RWPE2 (cell line): Measurements from ENCODE around the gene RAN.
"Not testable (repeated sequence)": the region's sequence is repeated elsewhere in the genome, so short reads cannot be mapped to it uniquely, and the experiment has no call there.

Source experiments
- ATAC-seq: fragments of 200-7000 bp; cut with Tn5 transposase; 3 replicates; pipeline ENCODE4 v1.9.1; 2021; ENCODE audit warnings: low read depth
- DNase-seq: peaks from one replicate; pipeline ENCODE4 v3.0.0-alpha.2; 2020; ENCODE audit warnings: low spot score
- H3K27ac ChIP-seq: fragments of 450-650 bp; 2 replicates; pipeline ENCODE4 v1.5.1; 2017; ENCODE audit warnings: mild to moderate bottlenecking; ENCODE audit not compliant: poor library complexity, severe bottlenecking
- H3K27me3 ChIP-seq: fragments of 250-450 bp; sonication (Bioruptor Pico); 2 replicates; pipeline ENCODE4 v1.5.1; 2021; ENCODE audit warnings: mild to moderate bottlenecking, moderate library complexity; ENCODE audit not compliant: insufficient read depth, poor library complexity, severe bottlenecking
- H3K36me3 ChIP-seq: fragments of 250-450 bp; sonication (Bioruptor Pico); 2 replicates; pipeline ENCODE4 v1.5.1; 2020; ENCODE audit warnings: low read depth, mild to moderate bottlenecking, moderate library complexity
- H3K4me1 ChIP-seq: fragments of 250-450 bp; sonication (Bioruptor Pico); 2 replicates; pipeline ENCODE4 v1.5.1; 2021; ENCODE audit warnings: mild to moderate bottlenecking, moderate library complexity; ENCODE audit not compliant: insufficient read depth, poor library complexity, severe bottlenecking
- H3K4me3 ChIP-seq: fragments of 250-450 bp; sonication (Bioruptor Pico); 2 replicates; pipeline ENCODE4 v1.5.1; 2021; ENCODE audit warnings: mild to moderate bottlenecking, moderate library complexity; ENCODE audit not compliant: severe bottlenecking
- H3K9me3 ChIP-seq: fragments of 250-450 bp; sonication (Bioruptor Pico); 2 replicates; pipeline ENCODE4 v1.5.1; 2021; ENCODE audit warnings: mild to moderate bottlenecking, moderate library complexity; ENCODE audit not compliant: severe bottlenecking
- TF ChIP-seq, protein P1 (sequence below): fragments of 450-650 bp; IDR thresholded peaks from one replicate; pipeline ENCODE4 v1.5.1; 2017; ENCODE audit warnings: mild to moderate bottlenecking, moderate library complexity; ENCODE audit not compliant: poor library complexity, severe bottlenecking

The RAN gene

GRCh38 chr12:130859161-130859560, 12.7 kb upstream of the RAN start:
- H3K27ac ChIP-seq = no peak overlapping the region
- no peaks in the 10 kb centered on the region for H3K4me1 ChIP-seq
- H3K27me3 ChIP-seq = peaks cover 5% of the 10 kb centered on the region
- TF ChIP-seq, protein P1, sequence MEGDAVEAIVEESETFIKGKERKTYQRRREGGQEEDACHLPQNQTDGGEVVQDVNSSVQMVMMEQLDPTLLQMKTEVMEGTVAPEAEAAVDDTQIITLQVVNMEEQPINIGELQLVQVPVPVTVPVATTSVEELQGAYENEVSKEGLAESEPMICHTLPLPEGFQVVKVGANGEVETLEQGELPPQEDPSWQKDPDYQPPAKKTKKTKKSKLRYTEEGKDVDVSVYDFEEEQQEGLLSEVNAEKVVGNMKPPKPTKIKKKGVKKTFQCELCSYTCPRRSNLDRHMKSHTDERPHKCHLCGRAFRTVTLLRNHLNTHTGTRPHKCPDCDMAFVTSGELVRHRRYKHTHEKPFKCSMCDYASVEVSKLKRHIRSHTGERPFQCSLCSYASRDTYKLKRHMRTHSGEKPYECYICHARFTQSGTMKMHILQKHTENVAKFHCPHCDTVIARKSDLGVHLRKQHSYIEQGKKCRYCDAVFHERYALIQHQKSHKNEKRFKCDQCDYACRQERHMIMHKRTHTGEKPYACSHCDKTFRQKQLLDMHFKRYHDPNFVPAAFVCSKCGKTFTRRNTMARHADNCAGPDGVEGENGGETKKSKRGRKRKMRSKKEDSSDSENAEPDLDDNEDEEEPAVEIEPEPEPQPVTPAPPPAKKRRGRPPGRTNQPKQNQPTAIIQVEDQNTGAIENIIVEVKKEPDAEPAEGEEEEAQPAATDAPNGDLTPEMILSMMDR = no peak
- ATAC-seq (no peak), DNase-seq (no peak)
- H3K4me3 ChIP-seq = no peak overlapping the region
- peaks cover 3% of the 10 kb centered on the region for H3K9me3 ChIP-seq
- H3K36me3 ChIP-seq = no peaks in the 10 kb centered on the region

- no peak for DNase-seq
- no peaks in the 10 kb centered on the region for H3K27me3 ChIP-seq
- ATAC-seq = no peak
- H3K9me3 ChIP-seq = peaks cover 3% of the 10 kb centered on the region
- H3K4me3 ChIP-seq = no peak overlapping the region
- H3K4me1 ChIP-seq = no peaks in the 10 kb centered on the region
- no peaks in the 10 kb centered on the region for H3K36me3 ChIP-seq
- no peak overlapping the region for H3K27ac ChIP-seq
- TF ChIP-seq, protein P1 = no peak
These were observed 11.6 kb upstream of the RAN start for GRCh38 chr12:130860311-130860710.

GRCh38 chr12:130862161-130862560, 9.7 kb upstream of the RAN start:
- ATAC-seq (no peak), DNase-seq (no peak)
- Histone ChIP-seq H3K27me3 (no peaks in the 10 kb centered on the region), H3K4me3 (no peak overlapping the region), H3K36me3 (no peaks in the 10 kb centered on the region), H3K27ac (no peak overlapping the region), H3K4me1 (no peaks in the 10 kb centered on the region), H3K9me3 (peaks cover 3% of the 10 kb centered on the region)
- TF ChIP-seq, protein P1 = no peak

DNA sequence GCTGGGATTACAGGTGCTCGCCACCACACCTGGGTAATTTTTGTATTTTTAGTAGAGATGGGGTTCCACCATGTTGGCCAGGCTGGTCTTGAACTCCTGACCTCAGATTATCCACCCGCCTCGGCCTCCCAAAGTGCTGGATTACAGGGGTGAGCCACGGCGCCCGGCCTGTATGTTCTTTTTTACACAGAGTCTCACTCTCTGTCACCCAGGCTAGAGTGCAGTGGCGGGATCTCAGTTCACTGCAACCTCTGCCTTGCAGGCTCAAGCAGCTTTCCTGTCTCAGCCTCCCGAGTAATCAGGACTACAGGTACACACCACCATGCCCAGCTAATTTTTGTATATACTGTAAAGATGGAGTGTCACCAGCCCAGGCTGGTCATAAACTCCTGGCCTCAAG, 9.1 kb upstream of the RAN start:
- not testable (repeated sequence) for H3K4me1 ChIP-seq, H3K9me3 ChIP-seq, H3K27me3 ChIP-seq, H3K36me3 ChIP-seq, H3K27ac ChIP-seq, DNase-seq, H3K4me3 ChIP-seq, ATAC-seq

DNA sequence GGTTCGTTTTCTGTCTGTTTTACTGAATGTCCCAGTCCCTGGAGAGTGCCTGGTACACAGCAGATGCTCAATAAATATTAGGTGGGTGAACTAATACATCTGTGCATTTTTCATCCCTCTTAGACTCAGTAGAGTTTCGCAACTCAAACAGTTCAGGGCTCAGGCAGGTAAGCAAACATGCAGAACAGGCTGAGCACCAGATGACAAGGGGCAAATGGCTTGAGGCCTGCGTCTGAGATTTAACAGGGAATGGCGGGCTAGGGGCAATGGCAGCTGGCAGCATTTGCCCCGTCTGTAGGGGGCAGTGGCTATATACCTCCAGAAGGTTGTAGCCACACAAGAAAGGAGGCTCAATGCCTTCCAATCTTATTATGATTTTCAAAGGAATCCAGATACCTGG, 8.6 kb upstream of the RAN start:
- Histone ChIP-seq H3K27ac (no peak overlapping the region), H3K27me3 (no peaks in the 10 kb centered on the region), H3K4me1 (no peaks in the 10 kb centered on the region), H3K4me3 (no peak overlapping the region), H3K36me3 (no peaks in the 10 kb centered on the region), H3K9me3 (no peaks in the 10 kb centered on the region)
- DNase-seq (no peak), ATAC-seq (no peak)
- TF ChIP-seq, protein P1 = no peak
